GM23338 (cell line): ENCODE results near the gene NKAIN2. TPM values are rescaled to one million over a fixed set of nuclear protein-coding genes. Genes with fewer than 3 reads are reported as not detected.

Source experiments
- ATAC-seq: fragments of 200-7000 bp; cut with Tn5 transposase; 3 replicates; pipeline ENCODE4 v1.9.1; 2020
- DNase-seq: peaks from one replicate; pipeline ENCODE4 v3.0.0-alpha.2; 2015; ENCODE audit warnings: low spot score
- H2AFZ ChIP-seq: fragments of 200-600 bp; sonication (generic); 2 replicates; pipeline ENCODE4 v1.8.0; 2016; ENCODE audit warnings: antibody characterized with exemption, mild to moderate bottlenecking, moderate library complexity
- H3F3A ChIP-seq: fragments of 200-600 bp; sonication (generic); replicated peaks from 2 replicates; pipeline ENCODE4 v1.8.0; 2017; ENCODE audit warnings: antibody characterized with exemption, mixed run types, low read depth
- H3K27ac ChIP-seq: fragments of 200-600 bp; sonication (generic); 2 replicates; pipeline ENCODE4 v1.6.1; 2016; ENCODE audit warnings: low read depth
- H3K27me3 ChIP-seq: fragments of 200-600 bp; sonication (generic); 2 replicates; pipeline ENCODE4 v1.8.0; 2016; ENCODE audit warnings: mild to moderate bottlenecking, mixed run types, moderate library complexity; ENCODE audit not compliant: insufficient read depth
- H3K36me3 ChIP-seq: fragments of 200-600 bp; sonication (generic); 2 replicates; pipeline ENCODE4 v1.8.0; 2016; ENCODE audit warnings: mild to moderate bottlenecking; ENCODE audit not compliant: insufficient read depth
- H3K4me1 ChIP-seq: fragments of 200-600 bp; sonication (generic); 2 replicates; pipeline ENCODE4 v1.8.0; 2016; ENCODE audit warnings: mild to moderate bottlenecking, moderate library complexity; ENCODE audit not compliant: insufficient read depth
- H3K4me2 ChIP-seq: fragments of 200-600 bp; sonication (generic); 2 replicates; pipeline ENCODE4 v1.7.1; 2017; ENCODE audit warnings: mixed run types
- H3K4me3 ChIP-seq: fragments of 200-600 bp; sonication (generic); 2 replicates; pipeline ENCODE4 v1.6.1; 2016; ENCODE audit warnings: mixed run types
- H3K79me2 ChIP-seq: fragments of 200-600 bp; sonication (generic); replicated peaks from 2 replicates; pipeline ENCODE4 v1.8.0; 2017; ENCODE audit warnings: mild to moderate bottlenecking; ENCODE audit not compliant: insufficient read depth
- H3K9me2 ChIP-seq: fragments of 200-600 bp; sonication (generic); 2 replicates; pipeline ENCODE4 v1.8.0; 2017; ENCODE audit not compliant: insufficient read depth
- H4K20me1 ChIP-seq: fragments of 200-600 bp; sonication (generic); replicated peaks from 2 replicates; pipeline ENCODE4 v1.8.0; 2017; ENCODE audit warnings: mild to moderate bottlenecking; ENCODE audit not compliant: insufficient read depth
- H3K27ac Mint-ChIP-seq: 2 replicates; pipeline ENCODE4 v1.8.0; 2020; ENCODE audit warnings: inconsistent platforms, mild to moderate bottlenecking, moderate library complexity, mixed read lengths
- H3K27me3 Mint-ChIP-seq: 3 replicates; pipeline ENCODE4 v1.8.0; 2022; ENCODE audit warnings: low read depth, mild to moderate bottlenecking, moderate library complexity, mixed read lengths, inconsistent platforms; ENCODE audit not compliant: insufficient read depth, poor library complexity
- H3K36me3 Mint-ChIP-seq: 3 replicates; pipeline ENCODE4 v1.8.0; 2021; ENCODE audit warnings: low read depth, mild to moderate bottlenecking, inconsistent platforms, moderate library complexity, mixed read lengths
- H3K4me1 Mint-ChIP-seq: 3 replicates; pipeline ENCODE4 v1.8.0; 2020; ENCODE audit warnings: mild to moderate bottlenecking, inconsistent platforms, mixed read lengths
- H3K4me3 Mint-ChIP-seq: 3 replicates; pipeline ENCODE4 v1.8.0; 2021; ENCODE audit warnings: moderate library complexity, mild to moderate bottlenecking, inconsistent platforms, mixed read lengths
- H3K9me3 Mint-ChIP-seq: 3 replicates; pipeline ENCODE4 v1.8.0; 2020; ENCODE audit warnings: moderate library complexity, mild to moderate bottlenecking, inconsistent platforms, mixed read lengths
- CREB1 ChIP-seq: fragments of 250-450 bp; sonication (Bioruptor Pico); IDR thresholded peaks from 2 replicates; pipeline ENCODE4 v1.5.0; 2020; ENCODE audit warnings: low read depth, mild to moderate bottlenecking, moderate library complexity
- EZH2 ChIP-seq: fragments of 200-600 bp; sonication (generic); IDR thresholded peaks from one replicate; pipeline ENCODE4 v1.8.0; 2017; ENCODE audit warnings: antibody characterized with exemption, mild to moderate bottlenecking, low read depth; ENCODE audit not compliant: unreplicated experiment
- EZH2phosphoT487 ChIP-seq: fragments of 200-600 bp; sonication (generic); IDR thresholded peaks from one replicate; pipeline ENCODE4 v1.8.1; 2018; ENCODE audit warnings: antibody characterized with exemption; ENCODE audit not compliant: unreplicated experiment
- JUNB ChIP-seq: IDR thresholded peaks from one replicate; pipeline ENCODE4 v1.6.1; 2016; ENCODE audit warnings: antibody characterized with exemption; ENCODE audit not compliant: unreplicated experiment
- NANOG ChIP-seq: IDR thresholded peaks from 2 replicates; pipeline ENCODE4 v1.6.1; 2016; ENCODE audit warnings: antibody characterized with exemption, borderline replicate concordance
- POLR2AphosphoS5 ChIP-seq: IDR thresholded peaks from 2 replicates; pipeline ENCODE4 v1.6.1; 2016; ENCODE audit warnings: antibody characterized with exemption, low read depth
- STAT1 ChIP-seq: IDR thresholded peaks from one replicate; pipeline ENCODE4 v1.6.1; 2016; ENCODE audit warnings: antibody characterized with exemption; ENCODE audit not compliant: unreplicated experiment
- ZNF114 ChIP-seq: fragments of 250-450 bp; sonication (Bioruptor Pico); IDR thresholded peaks from 2 replicates; pipeline ENCODE4 v1.5.0; 2020; ENCODE audit warnings: mild to moderate bottlenecking, moderate library complexity
- ZNF331 ChIP-seq: fragments of 250-450 bp; sonication (Bioruptor Pico); IDR thresholded peaks from 2 replicates; pipeline ENCODE4 v1.5.0; 2020; ENCODE audit warnings: low read depth, mild to moderate bottlenecking, moderate library complexity
- polyA plus RNA-seq: library from polyadenylated mRNA; unstranded; fragments of >200 nt; fragmentation: Nextera tagmentation; extraction: Ambion mirVana; gene quantifications from 2 replicates; pipeline ENCODE4 v1.2.1, GENCODE V29; 2016
- total RNA-seq: library from RNA; depleted of rRNA; stranded (reverse); fragments of >200 nt; shearing (Covaris generic); gene quantifications from 2 replicates; pipeline ENCODE4 v1.2.3, GENCODE V29; 2014
- TF ChIP-seq, protein P1 (sequence below): IDR thresholded peaks from 2 replicates; pipeline ENCODE4 v1.6.1; 2016; ENCODE audit warnings: antibody characterized with exemption
- TF ChIP-seq, protein P2 (sequence below), 2 experiments: fragments of 200-600 bp in 1 of 2; sonication (generic) in 1 of 2; conservative IDR thresholded peaks; 2 replicates each; pipeline versions ENCODE4 v1.5.1 to v1.6.1; 2016 to 2017; ENCODE audit warnings: antibody characterized with exemption in 2 of 2, low read depth in 2 of 2, mild to moderate bottlenecking in 2 of 2, moderate library complexity in 1 of 2
- TF ChIP-seq, protein P3 (sequence below): fragments of 250-450 bp; sonication (Bioruptor Pico); IDR thresholded peaks from 2 replicates; pipeline ENCODE4 v1.5.0; 2020; ENCODE audit warnings: mild to moderate bottlenecking, moderate library complexity
- TF ChIP-seq, protein P4 (sequence below): IDR thresholded peaks from one replicate; pipeline ENCODE4 v1.6.1; 2018; ENCODE audit warnings: antibody characterized with exemption; ENCODE audit not compliant: unreplicated experiment

NKAIN2 gene
- total and polyA plus RNA-seq, 2 experiments from 2014 or later, result 0.39 to 1.1 TPM

DNA sequence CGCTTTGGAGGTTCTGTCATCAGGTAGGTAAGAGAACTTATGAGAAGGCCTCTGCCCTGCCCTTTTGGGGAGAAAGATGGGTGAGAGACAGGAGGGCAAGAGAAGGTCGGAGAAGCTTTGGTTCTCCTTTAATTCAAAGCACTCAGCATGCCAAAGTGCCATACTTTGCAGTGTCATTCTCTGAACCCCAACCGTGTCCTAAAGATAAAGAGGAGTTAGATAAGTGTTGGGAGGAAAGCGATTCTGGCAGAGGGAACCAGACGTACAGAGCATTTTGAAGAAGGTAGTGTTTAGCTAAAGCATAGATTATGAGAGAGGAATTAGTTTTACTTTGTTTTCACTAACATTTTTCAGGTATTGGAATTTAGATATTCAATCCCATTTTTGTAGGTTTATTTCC is 40.3 kb downstream of the NKAIN2 start:
- no peaks in the 10 kb centered on the region for H3K9me2 ChIP-seq
- Mint-ChIP-seq H3K9me3 (no peaks in the 10 kb centered on the region; the same call in 2 of the 3 replicates), H3K4me1 (no peaks in the 10 kb centered on the region; the same call in 2 of the 3 replicates), H3K4me3 (no peak overlapping the region), H3K27ac (no peak overlapping the region), H3K36me3 (no peaks in the 10 kb centered on the region), H3K27me3 (no peaks in the 10 kb centered on the region)
- ATAC-seq, result no peak
- H3K27ac ChIP-seq, result no peak overlapping the region
- no peak for TF ChIP-seq POLR2AphosphoS5
- no peak for TF ChIP-seq EZH2
- no peak for TF ChIP-seq ZNF331
- no peak for TF ChIP-seq NANOG
- TF ChIP-seq, protein P1, sequence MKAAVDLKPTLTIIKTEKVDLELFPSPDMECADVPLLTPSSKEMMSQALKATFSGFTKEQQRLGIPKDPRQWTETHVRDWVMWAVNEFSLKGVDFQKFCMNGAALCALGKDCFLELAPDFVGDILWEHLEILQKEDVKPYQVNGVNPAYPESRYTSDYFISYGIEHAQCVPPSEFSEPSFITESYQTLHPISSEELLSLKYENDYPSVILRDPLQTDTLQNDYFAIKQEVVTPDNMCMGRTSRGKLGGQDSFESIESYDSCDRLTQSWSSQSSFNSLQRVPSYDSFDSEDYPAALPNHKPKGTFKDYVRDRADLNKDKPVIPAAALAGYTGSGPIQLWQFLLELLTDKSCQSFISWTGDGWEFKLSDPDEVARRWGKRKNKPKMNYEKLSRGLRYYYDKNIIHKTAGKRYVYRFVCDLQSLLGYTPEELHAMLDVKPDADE, result no peak
- TF ChIP-seq EZH2phosphoT487, result no peak
- TF ChIP-seq CREB1 (CRISPR knock-in tag), result no peak
- TF ChIP-seq, protein P2, sequence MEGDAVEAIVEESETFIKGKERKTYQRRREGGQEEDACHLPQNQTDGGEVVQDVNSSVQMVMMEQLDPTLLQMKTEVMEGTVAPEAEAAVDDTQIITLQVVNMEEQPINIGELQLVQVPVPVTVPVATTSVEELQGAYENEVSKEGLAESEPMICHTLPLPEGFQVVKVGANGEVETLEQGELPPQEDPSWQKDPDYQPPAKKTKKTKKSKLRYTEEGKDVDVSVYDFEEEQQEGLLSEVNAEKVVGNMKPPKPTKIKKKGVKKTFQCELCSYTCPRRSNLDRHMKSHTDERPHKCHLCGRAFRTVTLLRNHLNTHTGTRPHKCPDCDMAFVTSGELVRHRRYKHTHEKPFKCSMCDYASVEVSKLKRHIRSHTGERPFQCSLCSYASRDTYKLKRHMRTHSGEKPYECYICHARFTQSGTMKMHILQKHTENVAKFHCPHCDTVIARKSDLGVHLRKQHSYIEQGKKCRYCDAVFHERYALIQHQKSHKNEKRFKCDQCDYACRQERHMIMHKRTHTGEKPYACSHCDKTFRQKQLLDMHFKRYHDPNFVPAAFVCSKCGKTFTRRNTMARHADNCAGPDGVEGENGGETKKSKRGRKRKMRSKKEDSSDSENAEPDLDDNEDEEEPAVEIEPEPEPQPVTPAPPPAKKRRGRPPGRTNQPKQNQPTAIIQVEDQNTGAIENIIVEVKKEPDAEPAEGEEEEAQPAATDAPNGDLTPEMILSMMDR (conservative IDR thresholded peaks at IDR 0.05; ENCODE audit: low read depth in 2 of 2), result no peak
- TF ChIP-seq, protein P3, sequence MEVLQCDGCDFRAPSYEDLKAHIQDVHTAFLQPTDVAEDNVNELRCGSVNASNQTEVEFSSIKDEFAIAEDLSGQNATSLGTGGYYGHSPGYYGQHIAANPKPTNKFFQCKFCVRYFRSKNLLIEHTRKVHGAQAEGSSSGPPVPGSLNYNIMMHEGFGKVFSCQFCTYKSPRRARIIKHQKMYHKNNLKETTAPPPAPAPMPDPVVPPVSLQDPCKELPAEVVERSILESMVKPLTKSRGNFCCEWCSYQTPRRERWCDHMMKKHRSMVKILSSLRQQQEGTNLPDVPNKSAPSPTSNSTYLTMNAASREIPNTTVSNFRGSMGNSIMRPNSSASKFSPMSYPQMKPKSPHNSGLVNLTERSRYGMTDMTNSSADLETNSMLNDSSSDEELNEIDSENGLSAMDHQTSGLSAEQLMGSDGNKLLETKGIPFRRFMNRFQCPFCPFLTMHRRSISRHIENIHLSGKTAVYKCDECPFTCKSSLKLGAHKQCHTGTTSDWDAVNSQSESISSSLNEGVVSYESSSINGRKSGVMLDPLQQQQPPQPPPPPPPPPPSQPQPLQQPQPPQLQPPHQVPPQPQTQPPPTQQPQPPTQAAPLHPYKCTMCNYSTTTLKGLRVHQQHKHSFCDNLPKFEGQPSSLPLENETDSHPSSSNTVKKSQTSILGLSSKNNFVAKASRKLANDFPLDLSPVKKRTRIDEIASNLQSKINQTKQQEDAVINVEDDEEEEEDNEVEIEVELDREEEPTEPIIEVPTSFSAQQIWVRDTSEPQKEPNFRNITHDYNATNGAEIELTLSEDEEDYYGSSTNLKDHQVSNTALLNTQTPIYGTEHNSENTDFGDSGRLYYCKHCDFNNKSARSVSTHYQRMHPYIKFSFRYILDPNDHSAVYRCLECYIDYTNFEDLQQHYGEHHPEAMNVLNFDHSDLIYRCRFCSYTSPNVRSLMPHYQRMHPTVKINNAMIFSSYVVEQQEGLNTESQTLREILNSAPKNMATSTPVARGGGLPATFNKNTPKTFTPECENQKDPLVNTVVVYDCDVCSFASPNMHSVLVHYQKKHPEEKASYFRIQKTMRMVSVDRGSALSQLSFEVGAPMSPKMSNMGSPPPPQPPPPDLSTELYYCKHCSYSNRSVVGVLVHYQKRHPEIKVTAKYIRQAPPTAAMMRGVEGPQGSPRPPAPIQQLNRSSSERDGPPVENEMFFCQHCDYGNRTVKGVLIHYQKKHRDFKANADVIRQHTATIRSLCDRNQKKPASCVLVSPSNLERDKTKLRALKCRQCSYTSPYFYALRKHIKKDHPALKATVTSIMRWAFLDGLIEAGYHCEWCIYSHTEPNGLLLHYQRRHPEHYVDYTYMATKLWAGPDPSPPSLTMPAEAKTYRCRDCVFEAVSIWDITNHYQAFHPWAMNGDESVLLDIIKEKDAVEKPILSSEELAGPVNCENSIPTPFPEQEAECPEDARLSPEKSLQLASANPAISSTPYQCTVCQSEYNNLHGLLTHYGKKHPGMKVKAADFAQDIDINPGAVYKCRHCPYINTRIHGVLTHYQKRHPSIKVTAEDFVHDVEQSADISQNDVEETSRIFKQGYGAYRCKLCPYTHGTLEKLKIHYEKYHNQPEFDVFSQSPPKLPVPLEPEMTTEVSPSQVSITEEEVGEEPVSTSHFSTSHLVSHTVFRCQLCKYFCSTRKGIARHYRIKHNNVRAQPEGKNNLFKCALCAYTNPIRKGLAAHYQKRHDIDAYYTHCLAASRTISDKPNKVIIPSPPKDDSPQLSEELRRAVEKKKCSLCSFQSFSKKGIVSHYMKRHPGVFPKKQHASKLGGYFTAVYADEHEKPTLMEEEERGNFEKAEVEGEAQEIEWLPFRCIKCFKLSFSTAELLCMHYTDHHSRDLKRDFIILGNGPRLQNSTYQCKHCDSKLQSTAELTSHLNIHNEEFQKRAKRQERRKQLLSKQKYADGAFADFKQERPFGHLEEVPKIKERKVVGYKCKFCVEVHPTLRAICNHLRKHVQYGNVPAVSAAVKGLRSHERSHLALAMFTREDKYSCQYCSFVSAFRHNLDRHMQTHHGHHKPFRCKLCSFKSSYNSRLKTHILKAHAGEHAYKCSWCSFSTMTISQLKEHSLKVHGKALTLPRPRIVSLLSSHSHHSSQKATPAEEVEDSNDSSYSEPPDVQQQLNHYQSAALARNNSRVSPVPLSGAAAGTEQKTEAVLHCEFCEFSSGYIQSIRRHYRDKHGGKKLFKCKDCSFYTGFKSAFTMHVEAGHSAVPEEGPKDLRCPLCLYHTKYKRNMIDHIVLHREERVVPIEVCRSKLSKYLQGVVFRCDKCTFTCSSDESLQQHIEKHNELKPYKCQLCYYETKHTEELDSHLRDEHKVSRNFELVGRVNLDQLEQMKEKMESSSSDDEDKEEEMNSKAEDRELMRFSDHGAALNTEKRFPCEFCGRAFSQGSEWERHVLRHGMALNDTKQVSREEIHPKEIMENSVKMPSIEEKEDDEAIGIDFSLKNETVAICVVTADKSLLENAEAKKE (CRISPR knock-in tag), result no peak
- TF ChIP-seq STAT1, result no peak
- TF ChIP-seq JUNB, result no peak
- TF ChIP-seq ZNF114 (CRISPR knock-in tag), result no peak
- TF ChIP-seq, protein P4, sequence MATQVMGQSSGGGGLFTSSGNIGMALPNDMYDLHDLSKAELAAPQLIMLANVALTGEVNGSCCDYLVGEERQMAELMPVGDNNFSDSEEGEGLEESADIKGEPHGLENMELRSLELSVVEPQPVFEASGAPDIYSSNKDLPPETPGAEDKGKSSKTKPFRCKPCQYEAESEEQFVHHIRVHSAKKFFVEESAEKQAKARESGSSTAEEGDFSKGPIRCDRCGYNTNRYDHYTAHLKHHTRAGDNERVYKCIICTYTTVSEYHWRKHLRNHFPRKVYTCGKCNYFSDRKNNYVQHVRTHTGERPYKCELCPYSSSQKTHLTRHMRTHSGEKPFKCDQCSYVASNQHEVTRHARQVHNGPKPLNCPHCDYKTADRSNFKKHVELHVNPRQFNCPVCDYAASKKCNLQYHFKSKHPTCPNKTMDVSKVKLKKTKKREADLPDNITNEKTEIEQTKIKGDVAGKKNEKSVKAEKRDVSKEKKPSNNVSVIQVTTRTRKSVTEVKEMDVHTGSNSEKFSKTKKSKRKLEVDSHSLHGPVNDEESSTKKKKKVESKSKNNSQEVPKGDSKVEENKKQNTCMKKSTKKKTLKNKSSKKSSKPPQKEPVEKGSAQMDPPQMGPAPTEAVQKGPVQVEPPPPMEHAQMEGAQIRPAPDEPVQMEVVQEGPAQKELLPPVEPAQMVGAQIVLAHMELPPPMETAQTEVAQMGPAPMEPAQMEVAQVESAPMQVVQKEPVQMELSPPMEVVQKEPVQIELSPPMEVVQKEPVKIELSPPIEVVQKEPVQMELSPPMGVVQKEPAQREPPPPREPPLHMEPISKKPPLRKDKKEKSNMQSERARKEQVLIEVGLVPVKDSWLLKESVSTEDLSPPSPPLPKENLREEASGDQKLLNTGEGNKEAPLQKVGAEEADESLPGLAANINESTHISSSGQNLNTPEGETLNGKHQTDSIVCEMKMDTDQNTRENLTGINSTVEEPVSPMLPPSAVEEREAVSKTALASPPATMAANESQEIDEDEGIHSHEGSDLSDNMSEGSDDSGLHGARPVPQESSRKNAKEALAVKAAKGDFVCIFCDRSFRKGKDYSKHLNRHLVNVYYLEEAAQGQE, result no peak
- no peak overlapping the region for H2AFZ ChIP-seq
- H3K36me3 ChIP-seq, result no peaks in the 10 kb centered on the region
- no peaks in the 10 kb centered on the region for H3K79me2 ChIP-seq
- no peak overlapping the region for H3K4me2 ChIP-seq
- no peak for DNase-seq
- H3K27me3 ChIP-seq, result no peaks in the 10 kb centered on the region
- H3F3A ChIP-seq, result no peaks in the 10 kb centered on the region
- H4K20me1 ChIP-seq, result no peaks in the 10 kb centered on the region
- peaks cover 2% of the 10 kb centered on the region; the same call in 1 of the 2 replicates for H3K4me1 ChIP-seq
- no peak overlapping the region for H3K4me3 ChIP-seq
